H1 (cell line): ENCODE results near the gene PPA2. TPM values are rescaled to one million over a fixed set of nuclear protein-coding genes. Genes with fewer than 3 reads are reported as not detected.

ENCODE experiments used
- BRCA1 ChIP-seq: IDR thresholded peaks from 2 replicates; pipeline ENCODE4 v1.6.1; 2012; ENCODE audit warnings: low read depth, low read length, improper control_type of control experiment
- E2F6 ChIP-seq: IDR thresholded peaks from 2 replicates; pipeline ENCODE4 v1.6.1; 2012; ENCODE audit warnings: inconsistent platforms
- MAX ChIP-seq: IDR thresholded peaks from 2 replicates; pipeline ENCODE4 v1.6.1; 2012; ENCODE audit warnings: inconsistent platforms
- NANOG ChIP-seq: IDR thresholded peaks from 2 replicates; pipeline ENCODE4 v1.6.1; 2011; ENCODE audit warnings: low read length, low read depth, mild to moderate bottlenecking, inconsistent platforms; ENCODE audit not compliant: insufficient read depth, poor library complexity, severe bottlenecking
- SAP30 ChIP-seq: fragments of 300-600 bp; sonication (generic); IDR thresholded peaks from 2 replicates; pipeline ENCODE4 v1.7.1; 2012; ENCODE audit warnings: low read length, moderate library complexity, mild to moderate bottlenecking, inconsistent platforms; ENCODE audit not compliant: insufficient read depth, insufficient replicate concordance
- polyA plus RNA-seq, 7 experiments: library from polyadenylated mRNA; depleted of rRNA in 3 of 7; stranded (reverse) in 5 of 7; unstranded in 2 of 7; fragments of >200 nt in 5 of 7; fragments of 200-250 nt in 2 of 7; gene quantifications; 1 replicate in 5 of 7; 2 replicates in 1 of 7; 4 replicates in 1 of 7; pipeline versions ENCODE4 v1.2.1 to v1.2.3, GENCODE V29; 2011 to 2013; ENCODE audit warnings: missing spikeins in 2 of 7, mixed read lengths in 2 of 7
- total RNA-seq: library from RNA; stranded (reverse); fragmentation: NEBNext Ultra II Directional; extraction: Animal tissue kit (Norgen Biotek cat#: 25700); gene quantifications from 2 replicates; pipeline ENCODE4 v1.2.1, GENCODE V29; 2021

Gene PPA2
- total and polyA plus RNA-seq, 2 of the 8 experiments (the other 6 are each of a cell fraction or from before 2014, with no cell fraction given) = 24.9 to 62.7 TPM

DNA sequence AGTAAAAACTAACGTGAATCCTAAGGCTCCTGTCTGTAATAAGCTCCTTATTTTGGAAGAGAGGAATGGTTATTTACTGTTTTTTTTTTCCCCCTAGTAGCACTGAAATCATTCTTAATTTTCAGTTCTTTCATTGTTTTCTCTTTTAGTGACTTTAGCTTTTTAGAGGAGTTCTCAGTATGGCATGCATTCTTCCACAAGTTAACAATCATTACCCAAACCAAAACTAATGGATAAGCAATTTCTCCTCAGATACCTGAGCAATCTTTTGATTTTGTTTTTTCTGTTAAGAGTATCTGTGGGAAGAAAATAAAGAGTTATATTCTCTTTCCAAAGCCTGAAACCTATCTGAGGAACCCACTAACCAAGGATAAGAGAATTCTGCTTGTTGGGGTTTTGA lies 16.7 kb upstream of the PPA2 start (continued):
- TF ChIP-seq E2F6 (no peak), NANOG (no peak), MAX (no peak), SAP30 (no peak), BRCA1 (no peak)
